HG02884 (cell line): ENCODE results near the gene LRWD1.
A peak's percentile ranks its signal among the peaks of the same experiment; 100 is the strongest.
"Not testable (repeated sequence)": the region's sequence is repeated elsewhere in the genome, so short reads cannot be mapped to it uniquely, and the experiment has no call there.

Experiments
- ATAC-seq: cut with Tn5 transposase; IDR thresholded peaks from one replicate; pipeline ENCODE4 v1.9.1; 2021; ENCODE audit warnings: mild to moderate bottlenecking, moderate library complexity; ENCODE audit not compliant: unreplicated experiment

Gene LRWD1

DNA sequence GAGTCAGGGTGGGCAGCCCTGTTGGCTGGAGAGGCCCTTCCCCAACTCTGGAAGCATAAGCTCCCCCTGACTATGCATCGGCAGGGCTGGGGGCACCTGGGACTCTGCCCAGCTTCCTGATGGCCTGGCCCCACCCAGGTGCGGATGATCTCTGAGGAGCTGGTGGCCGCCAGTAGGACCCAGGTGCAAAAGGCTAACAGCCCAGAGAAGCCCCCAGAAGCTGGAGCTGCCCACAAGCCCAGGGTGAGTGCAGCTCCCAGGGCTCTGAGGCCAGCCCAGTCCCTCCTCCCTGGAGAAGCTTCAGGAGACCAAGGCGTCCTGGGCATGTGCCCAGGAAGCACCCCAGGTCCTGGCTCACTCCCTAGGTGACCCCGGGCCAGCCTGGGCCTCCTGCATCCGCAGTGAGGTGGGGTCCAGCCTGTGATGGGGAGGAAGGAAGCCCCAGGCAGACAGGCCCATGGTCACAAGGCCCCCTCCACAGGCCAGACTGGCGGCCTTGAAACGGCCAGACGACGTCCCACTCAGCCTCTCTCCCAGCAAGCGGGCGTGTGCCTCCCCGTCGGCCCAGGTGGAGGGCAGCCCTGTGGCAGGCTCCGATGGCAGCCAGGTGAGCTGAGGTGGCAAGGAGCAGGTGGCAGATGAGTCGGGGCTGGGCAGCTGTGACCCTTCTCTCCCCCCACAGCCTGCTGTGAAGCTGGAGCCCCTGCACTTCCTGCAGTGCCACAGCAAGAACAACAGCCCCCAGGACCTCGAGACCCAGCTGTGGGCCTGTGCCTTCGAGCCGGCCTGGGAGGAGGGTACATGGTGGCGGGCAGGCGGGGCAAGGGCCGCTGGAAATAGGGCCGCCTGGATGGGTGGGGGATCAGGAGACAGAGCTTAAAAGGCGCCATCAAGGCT, 3.0 kb downstream of the LRWD1 start:
- ATAC-seq = no peak

DNA sequence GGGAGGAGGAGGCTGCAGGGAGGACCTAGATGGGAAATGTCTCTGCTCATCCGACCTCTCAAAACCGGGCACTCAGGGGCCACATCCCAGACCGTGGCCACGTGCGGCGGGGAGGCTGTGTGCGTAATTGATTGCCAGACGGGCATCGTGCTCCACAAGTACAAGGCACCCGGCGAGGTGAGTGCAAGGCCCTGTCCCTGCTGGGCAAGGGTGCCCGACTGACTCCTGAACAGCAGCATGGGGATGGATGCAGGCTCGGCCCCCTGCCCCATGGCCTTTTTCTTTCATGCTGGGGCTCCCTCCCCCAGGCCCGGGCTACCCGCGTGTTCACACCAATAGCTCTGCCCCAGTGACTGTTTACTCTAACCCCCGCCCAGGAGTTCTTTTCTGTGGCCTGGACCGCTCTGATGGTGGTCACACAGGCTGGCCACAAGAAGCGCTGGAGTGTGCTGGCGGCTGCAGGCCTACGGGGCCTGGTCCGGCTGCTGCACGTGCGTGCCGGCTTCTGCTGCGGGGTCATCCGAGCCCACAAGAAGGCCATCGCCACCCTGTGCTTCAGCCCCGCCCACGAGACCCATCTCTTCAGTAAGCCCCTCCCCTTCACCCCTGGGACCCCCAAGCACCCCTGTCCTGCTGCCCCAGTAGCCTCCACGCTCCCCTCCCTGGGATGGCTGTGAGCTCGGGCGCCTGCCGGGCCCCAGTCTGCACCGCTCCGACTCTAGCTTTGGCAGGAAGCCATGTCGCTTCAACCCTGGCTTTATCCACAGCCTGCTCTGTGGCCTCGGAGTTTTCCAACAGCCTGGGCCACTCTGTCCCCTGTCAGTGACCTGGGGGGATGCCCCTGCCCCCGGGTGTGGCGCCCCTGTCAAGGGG, 3.9 kb downstream of the LRWD1 start:
- no peak for ATAC-seq

GRCh38 chr7:102469351-102469971, 4.7 kb downstream of the LRWD1 start:
- ATAC-seq = no peak

GRCh38 chr7:102469972-102470825, 5.4 kb downstream of the LRWD1 start:
- no peak for ATAC-seq

DNA sequence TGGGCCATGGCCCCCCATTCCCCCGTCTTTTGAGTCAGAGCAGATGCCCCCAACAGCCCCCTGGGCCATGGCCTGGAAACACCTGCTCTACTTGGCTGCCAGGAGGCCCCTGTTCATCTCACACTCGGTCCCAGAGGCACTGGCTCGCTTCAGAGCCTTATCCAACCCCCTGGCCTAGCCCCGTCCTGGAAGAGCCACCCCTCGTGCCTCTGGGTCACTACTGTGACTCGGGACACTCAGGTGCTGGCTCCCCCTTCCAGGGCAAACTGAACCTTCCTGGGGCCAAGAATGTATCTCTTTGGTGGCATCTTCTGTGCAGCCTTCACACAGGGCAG, 7.0 kb downstream of the LRWD1 start:
- no peak for ATAC-seq

DNA sequence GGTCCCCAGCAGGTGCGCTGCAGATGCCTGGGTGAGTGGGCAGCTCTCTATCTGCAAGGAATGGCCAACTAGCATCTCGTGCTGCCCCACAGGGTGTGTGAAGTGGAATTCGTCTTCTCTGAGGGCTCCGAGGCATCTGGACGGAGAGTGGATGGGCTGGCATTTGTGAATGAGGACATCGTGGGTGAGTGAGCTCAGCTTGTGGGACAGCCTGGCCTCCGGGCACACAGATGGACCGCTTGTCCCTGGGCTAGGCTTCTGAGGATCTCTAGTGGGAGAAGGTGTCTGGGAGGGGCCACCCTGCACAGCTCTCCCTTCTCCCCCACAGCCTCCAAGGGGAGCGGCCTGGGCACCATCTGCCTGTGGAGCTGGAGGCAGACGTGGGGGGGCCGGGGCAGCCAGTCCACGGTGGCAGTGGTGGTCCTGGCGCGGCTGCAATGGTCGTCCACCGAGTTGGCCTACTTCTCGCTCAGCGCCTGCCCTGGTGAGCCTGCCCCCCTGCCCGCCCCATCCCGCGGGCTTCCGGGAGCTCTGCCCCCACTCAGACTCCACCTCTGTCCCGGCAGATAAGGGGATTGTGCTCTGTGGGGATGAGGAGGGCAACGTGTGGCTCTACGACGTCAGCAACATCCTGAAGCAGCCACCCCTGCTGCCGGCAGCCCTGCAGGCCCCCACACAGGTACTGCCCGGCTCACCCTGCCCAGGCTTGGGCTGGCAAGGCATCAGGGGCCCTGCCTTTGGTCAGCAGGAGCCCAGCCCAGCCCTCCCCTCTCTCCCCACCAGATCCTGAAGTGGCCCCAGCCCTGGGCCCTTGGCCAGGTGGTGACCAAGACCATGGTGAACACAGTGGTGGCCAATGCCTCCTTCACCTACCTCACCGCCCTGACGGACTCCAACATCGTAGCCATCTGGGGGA, 7.6 kb downstream of the LRWD1 start:
- ATAC-seq = no peak

GRCh38 chr7:102473271-102473991, 8.6 kb downstream of the LRWD1 start:
- no peak for ATAC-seq

GRCh38 chr7:102474116-102474515, 9.3 kb downstream of the LRWD1 start:
- not testable (repeated sequence) for ATAC-seq

- ATAC-seq = not testable (repeated sequence)
These were observed 10.1 kb downstream of the LRWD1 start for GRCh38 chr7:102474736-102475435.

GRCh38 chr7:102478314-102479208, 13.8 kb downstream of the LRWD1 start, which contains the start of gene POLR2J:
POLR2J (minus strand) TSS chr7:102478922; CDS start chr7:102478860, 62 bp downstream.
- ATAC-seq = peak; percentile 71

- ATAC-seq = peak; percentile 24
These were observed 14.4 kb downstream of the LRWD1 start for GRCh38 chr7:102479209-102479584.

- ATAC-seq = not testable (repeated sequence)
These were observed 15.3 kb downstream of the LRWD1 start for GRCh38 chr7:102479982-102480637.

DNA sequence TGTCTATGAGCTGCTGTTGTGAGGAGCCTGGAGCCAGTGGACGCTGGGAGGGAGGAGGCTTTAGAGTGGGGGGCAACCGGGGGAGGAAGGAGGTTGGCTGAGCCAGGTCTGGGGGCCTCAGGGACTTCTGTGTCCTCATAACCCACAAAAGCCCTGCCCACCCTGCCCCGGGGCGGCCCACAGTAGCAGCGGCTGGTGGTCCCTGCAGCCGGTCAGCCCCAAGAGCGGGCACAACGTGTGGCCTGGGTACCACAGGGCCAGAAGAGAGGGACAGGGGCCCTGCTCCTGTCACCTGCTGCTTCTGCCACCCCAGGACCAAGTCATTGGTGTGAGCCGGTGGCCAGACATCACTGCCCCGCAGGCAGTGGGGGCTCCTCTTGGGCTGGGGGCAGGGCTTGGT, 17.2 kb downstream of the LRWD1 start:
- ATAC-seq = not testable (repeated sequence)

GRCh38 chr7:102484317-102484716, 19.5 kb downstream of the LRWD1 start:
- ATAC-seq = not testable (repeated sequence)

DNA sequence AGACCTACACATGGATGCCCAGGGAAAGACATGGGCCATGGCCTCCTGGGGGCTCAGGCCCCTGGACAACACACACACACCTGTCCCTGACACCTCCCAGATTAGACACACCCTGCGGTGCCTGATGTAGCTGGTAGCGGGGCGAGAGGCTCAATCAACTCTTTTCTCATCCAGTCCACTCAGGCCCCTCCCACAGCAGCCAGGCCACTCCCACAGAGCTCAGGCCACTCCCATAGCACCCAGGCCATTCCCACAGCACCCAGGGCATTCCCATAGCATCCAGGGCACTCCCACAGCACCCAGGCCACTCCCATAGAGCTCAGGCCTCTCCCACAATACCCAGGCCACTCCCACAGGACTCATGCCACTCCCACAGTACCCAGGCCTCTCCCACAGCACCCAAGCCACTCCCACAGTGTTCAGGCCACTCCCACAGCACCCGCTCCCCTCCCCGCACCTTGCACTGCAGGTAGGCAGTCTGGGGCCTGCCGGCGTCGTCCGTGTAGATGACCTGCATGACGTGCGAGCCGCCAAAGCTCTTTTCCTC, 25.8 kb downstream of the LRWD1 start:
- peak; percentile 40 for ATAC-seq

DNA sequence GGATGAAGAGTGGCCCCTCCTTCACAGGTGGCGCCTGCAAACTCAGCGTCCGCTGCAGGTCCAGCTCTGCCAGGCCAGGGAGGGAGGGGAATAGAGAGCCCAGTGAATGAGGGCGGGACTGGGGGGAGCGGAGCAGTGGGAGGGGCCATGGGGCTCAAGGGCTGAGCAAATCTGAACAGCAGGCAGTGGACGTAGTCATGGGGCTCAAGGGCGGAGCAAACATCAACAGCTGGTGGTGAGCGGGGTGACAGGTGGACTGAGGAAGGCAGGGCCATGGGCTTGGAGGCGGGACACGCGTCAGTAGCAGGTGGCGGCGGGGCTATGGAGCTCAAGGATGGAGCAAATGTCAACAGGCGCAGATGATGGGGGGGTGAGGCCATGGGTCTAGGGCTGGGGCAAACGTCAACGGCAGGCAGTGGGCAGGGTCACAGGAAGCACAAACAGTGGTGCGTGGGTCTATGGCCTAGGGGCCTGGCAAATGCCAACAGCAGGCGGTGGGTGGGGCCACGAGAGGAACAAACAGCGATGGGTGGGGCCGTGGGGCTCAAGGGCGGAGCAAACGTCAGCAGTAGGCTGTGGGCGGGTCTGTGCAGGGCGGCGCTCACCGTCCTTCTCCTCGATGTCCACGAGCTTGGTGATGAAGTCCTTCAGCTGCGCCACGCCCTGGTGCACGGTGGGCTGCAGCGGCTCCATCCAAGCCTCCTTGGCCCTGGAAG, 28.6 kb downstream of the LRWD1 start:
- peak; percentile 39 for ATAC-seq
